MCF 10A (cell line): Measurements from ENCODE around the gene JADE1. TPM values are rescaled to one million over a fixed set of nuclear protein-coding genes. Genes with fewer than 3 reads are reported as not detected.

Experiments used
- BruUV-seq: library from RNA; stranded (reverse); fragments of 400-500 nt; replicated peaks from 2 replicates; lab custom pipeline; 2021; lab: Mats Ljungman, UMichigan
- CTCF ChIA-PET: fragments of 300-600 bp; sonication (Branson Sonifier 250); formaldehyde crosslinking; extraction: SDS; loops from one replicate; lab custom pipeline; 2021; ENCODE audit warnings: antibody characterized with exemption, inconsistent platforms; lab: Yijun Ruan, JAX
- POLR2A ChIA-PET: fragments of 300-600, 350-650 bp; sonication (Branson Sonifier 250); formaldehyde crosslinking; extraction: SDS; loops from one replicate; lab custom pipeline; 2020; ENCODE audit warnings: antibody characterized with exemption, inconsistent platforms; lab: Yijun Ruan, JAX
- DNase-seq: peaks from one replicate; pipeline ENCODE4 v3.0.0-alpha.2; 2018; ENCODE audit not compliant: unreplicated experiment
- H3K27ac Mint-ChIP-seq: one replicate; pipeline ENCODE4 v1.8.0; 2022; ENCODE audit warnings: mild to moderate bottlenecking, low read depth, mixed read lengths; ENCODE audit not compliant: unreplicated experiment
- H3K27me3 Mint-ChIP-seq: one replicate; pipeline ENCODE4 v1.8.0; 2022; ENCODE audit warnings: mixed read lengths; ENCODE audit not compliant: insufficient read depth, unreplicated experiment
- H3K36me3 Mint-ChIP-seq: one replicate; pipeline ENCODE4 v1.8.0; 2022; ENCODE audit warnings: mild to moderate bottlenecking, moderate library complexity, mixed read lengths; ENCODE audit not compliant: insufficient read depth, unreplicated experiment
- H3K4me1 Mint-ChIP-seq: one replicate; pipeline ENCODE4 v1.8.0; 2022; ENCODE audit warnings: mixed read lengths; ENCODE audit not compliant: insufficient read depth, unreplicated experiment
- H3K4me3 Mint-ChIP-seq: one replicate; pipeline ENCODE4 v1.8.0; 2022; ENCODE audit warnings: mild to moderate bottlenecking, moderate library complexity, mixed read lengths; ENCODE audit not compliant: unreplicated experiment
- H3K9me3 Mint-ChIP-seq: one replicate; pipeline ENCODE4 v1.8.0; 2022; ENCODE audit warnings: mixed read lengths; ENCODE audit not compliant: unreplicated experiment
- CTCF ChIP-seq: fragments of 200-600 bp; IDR thresholded peaks from one replicate; pipeline ENCODE4 v1.8.0; 2022; ENCODE audit warnings: antibody characterized with exemption, mild to moderate bottlenecking; ENCODE audit not compliant: unreplicated experiment
- intact Hi-C: fragments of 100-400 bp; cut with micrococcal nuclease; formaldehyde crosslinking; loops from 2 replicates; pipeline ENCODE4 v1.14.1; 2022
- total RNA-seq: library from RNA; stranded (reverse); gene quantifications from 2 replicates; pipeline ENCODE4 v1.2.3, GENCODE V29; 2022

Gene JADE1
- total RNA-seq, 1 experiment from 2014 or later: 25.9 TPM

GRCh38 chr4:128832243-128832625 lies 22.7 kb downstream of the JADE1 start:
- ChIA-PET CTCF (interaction anchor here (0.7 to 1.0 kb wide), 2 partner anchors 10 to 341 kb away, joined by 3 read pairs; no protein-coding TSS in a partner anchor), POLR2A (interaction anchor here (1.0 to 2.2 kb wide), 2 partner anchors 20 to 21 kb away, joined by 3 to 5 read pairs; no protein-coding TSS in a partner anchor)
- TF ChIP-seq CTCF: no peak
- no TSS peak for BruUV-seq
- peaks cover 44% of the 10 kb centered on the region for H3K36me3 Mint-ChIP-seq
- no peak overlapping the region for H3K27ac Mint-ChIP-seq
- H3K27me3 Mint-ChIP-seq: no peaks in the 10 kb centered on the region
- DNase-seq: no peak
- no peaks in the 10 kb centered on the region for H3K9me3 Mint-ChIP-seq
- intact Hi-C loops: no loop called here
- no peak overlapping the region for H3K4me3 Mint-ChIP-seq
- peaks cover 6% of the 10 kb centered on the region for H3K4me1 Mint-ChIP-seq

GRCh38 chr4:128835498-128836222 lies 26.2 kb downstream of the JADE1 start:
- BruUV-seq: no TSS peak
- no peak for TF ChIP-seq CTCF
- H3K4me1 Mint-ChIP-seq: peaks cover 6% of the 10 kb centered on the region
- CTCF ChIA-PET: interaction anchor here (0.6 kb wide), 2 partner anchors 179 to 214 kb away, joined by 3 to 6 read pairs; no protein-coding TSS in a partner anchor
- no peaks in the 10 kb centered on the region for H3K27me3 Mint-ChIP-seq
- peaks cover 47% of the 10 kb centered on the region for H3K36me3 Mint-ChIP-seq
- H3K9me3 Mint-ChIP-seq: no peaks in the 10 kb centered on the region
- no peak overlapping the region for H3K4me3 Mint-ChIP-seq
- intact Hi-C loops: no loop called here
- no peak for DNase-seq
- POLR2A ChIA-PET: no interaction called here
- H3K27ac Mint-ChIP-seq: no peak overlapping the region

- Mint-ChIP-seq H3K27me3 (no peaks in the 10 kb centered on the region), H3K9me3 (no peaks in the 10 kb centered on the region), H3K36me3 (peaks cover 53% of the 10 kb centered on the region), H3K4me3 (no peak overlapping the region), H3K27ac (no peak overlapping the region), H3K4me1 (peaks cover 6% of the 10 kb centered on the region)
- ChIA-PET POLR2A (interaction anchor here (1.4 to 1.5 kb wide), 3 partner anchors 9 to 27 kb away, joined by 3 to 4 read pairs (median 3); partner anchors contain the start of gene JADE1), CTCF (interaction anchor here (1.6 kb wide), 1 partner anchor 26 kb away, joined by 9 read pairs; no protein-coding TSS in a partner anchor)
- BruUV-seq: no TSS peak
- no peak for TF ChIP-seq CTCF
- intact Hi-C loops: no loop called here
- DNase-seq: no peak
Observed at GRCh38 chr4:128837198-128837597, 27.7 kb downstream of the JADE1 start.

- Mint-ChIP-seq H3K27ac (no peak overlapping the region), H3K36me3 (peaks cover 57% of the 10 kb centered on the region), H3K4me3 (no peak overlapping the region), H3K9me3 (no peaks in the 10 kb centered on the region), H3K27me3 (no peaks in the 10 kb centered on the region), H3K4me1 (peaks cover 6% of the 10 kb centered on the region)
- ChIA-PET CTCF (interaction anchor here (1.6 kb wide), 1 partner anchor 25 kb away, joined by 9 read pairs; no protein-coding TSS in a partner anchor), POLR2A (interaction anchor here (1.4 to 1.5 kb wide), 3 partner anchors 10 to 28 kb away, joined by 3 to 4 read pairs (median 3); partner anchors contain the start of gene JADE1)
- TF ChIP-seq CTCF: no peak
- intact Hi-C loops: no loop called here
- no peak for DNase-seq
- no TSS peak for BruUV-seq
Observed at GRCh38 chr4:128837679-128838078, 28.2 kb downstream of the JADE1 start.
